Measurements from ENCODE around the gene AGL. TPM values are rescaled to one million over a fixed set of nuclear protein-coding genes. Genes with fewer than 3 reads are reported as not detected.

AGL gene
- total RNA-seq: 4.2 and 5.0 TPM in 2 replicates

GRCh38 chr1:99849744-99850458, at the start of gene AGL:
AGL (plus strand) TSS chr1:99850361; CDS start chr1:99851043, 682 bp downstream.

GRCh38 chr1:99969729-99970621, 119.8 kb downstream of the AGL start, which contains the start of gene SLC35A3:
SLC35A3 (plus strand) TSS chr1:99969996; CDS start chr1:99993555, 23,559 bp downstream.

Other genes starting within 250 kb of the AGL start
- gene PALMD, start 204.2 kb upstream of the AGL start, total RNA-seq: not detected in 2 replicates
- 5.7 and 7.6 TPM in 2 replicates for gene FRRS1, start 83.7 kb upstream of the AGL start, total RNA-seq
- 16.6 and 19.8 TPM in 2 replicates for gene SLC35A3, start 119.6 kb downstream of the AGL start, total RNA-seq

All from bronchus fibroblast of lung (primary cell).